AG04450 (cell line): ENCODE measurements around the gene ALKBH6. TPM values are rescaled to one million over a fixed set of nuclear protein-coding genes. Genes with fewer than 3 reads are reported as not detected.
"Not testable (repeated sequence)": the region's sequence is repeated elsewhere in the genome, so short reads cannot be mapped to it uniquely, and the experiment has no call there.

Source experiments
- CTCF ChIA-PET: fragments of 300-600, 350-600 bp; formaldehyde crosslinking; extraction: SDS; loops from one replicate; lab custom pipeline; 2022; ENCODE audit warnings: antibody characterized with exemption, inconsistent platforms; lab: Charles Lee
- POLR2A ChIA-PET: fragments of 350-600 bp; formaldehyde crosslinking; extraction: SDS; loops from one replicate; lab custom pipeline; 2021; ENCODE audit warnings: antibody characterized with exemption, inconsistent platforms; lab: Yijun Ruan, JAX
- DNase-seq: peaks from one replicate; pipeline ENCODE4 v3.0.0-alpha.2; 2011; ENCODE audit warnings: low read depth, low spot score
- H3K27ac ChIP-seq: one replicate; pipeline ENCODE4 v1.5.1; 2012; ENCODE audit warnings: low read depth, low read length, control low read depth
- H3K27me3 ChIP-seq: one replicate; pipeline ENCODE4 v1.6.0; 2012; ENCODE audit warnings: low read length; ENCODE audit not compliant: control insufficient read depth, insufficient read depth
- H3K4me3 ChIP-seq: 2 replicates; pipeline ENCODE4 v1.5.1; 2011; ENCODE audit warnings: mild to moderate bottlenecking, low read depth, low read length, control low read depth
- H3K9me3 ChIP-seq: 2 replicates; pipeline ENCODE4 v1.5.1; 2012; ENCODE audit warnings: low read length; ENCODE audit not compliant: control insufficient read depth, insufficient read depth
- polyA plus RNA-seq: library from polyadenylated mRNA; depleted of rRNA; stranded (reverse); fragments of >200 nt; gene quantifications from 2 replicates; pipeline ENCODE4 v1.2.3, GENCODE V29; 2011
- TF ChIP-seq, protein P1 (sequence below): IDR thresholded peaks from 2 replicates; pipeline ENCODE4 v1.5.1; 2011; ENCODE audit warnings: low read depth, low read length, control low read depth, inconsistent platforms

The ALKBH6 gene
- polyA plus RNA-seq, 1 experiment, result 21.2 TPM

DNA sequence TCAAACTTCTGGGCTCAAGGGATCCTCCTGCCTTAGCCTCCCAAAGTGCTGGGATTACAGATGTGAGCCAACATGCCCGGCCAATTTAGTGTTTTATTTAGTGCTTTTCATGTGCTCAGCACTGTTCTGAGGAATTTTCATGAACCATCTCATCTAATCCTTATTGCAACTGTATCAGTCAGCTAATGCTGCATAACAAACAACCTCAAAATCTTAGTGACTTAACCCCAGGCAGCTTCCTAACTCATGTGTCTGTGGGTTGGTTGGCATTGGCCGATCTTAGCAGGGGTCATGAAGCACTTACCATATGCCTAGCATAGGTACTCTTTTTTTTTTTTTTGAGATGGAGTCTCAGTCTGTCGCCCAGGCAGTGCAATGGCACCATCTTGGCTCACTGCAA, 25.2 kb downstream of the ALKBH6 start:
- H3K9me3 ChIP-seq, result peaks cover 3% of the 10 kb centered on the region; the same call in 1 of the 2 replicates
- CTCF ChIA-PET, result no interaction called here
- no peak overlapping the region for H3K4me3 ChIP-seq
- no peak for DNase-seq
- POLR2A ChIA-PET, result no interaction called here
- TF ChIP-seq, protein P1, sequence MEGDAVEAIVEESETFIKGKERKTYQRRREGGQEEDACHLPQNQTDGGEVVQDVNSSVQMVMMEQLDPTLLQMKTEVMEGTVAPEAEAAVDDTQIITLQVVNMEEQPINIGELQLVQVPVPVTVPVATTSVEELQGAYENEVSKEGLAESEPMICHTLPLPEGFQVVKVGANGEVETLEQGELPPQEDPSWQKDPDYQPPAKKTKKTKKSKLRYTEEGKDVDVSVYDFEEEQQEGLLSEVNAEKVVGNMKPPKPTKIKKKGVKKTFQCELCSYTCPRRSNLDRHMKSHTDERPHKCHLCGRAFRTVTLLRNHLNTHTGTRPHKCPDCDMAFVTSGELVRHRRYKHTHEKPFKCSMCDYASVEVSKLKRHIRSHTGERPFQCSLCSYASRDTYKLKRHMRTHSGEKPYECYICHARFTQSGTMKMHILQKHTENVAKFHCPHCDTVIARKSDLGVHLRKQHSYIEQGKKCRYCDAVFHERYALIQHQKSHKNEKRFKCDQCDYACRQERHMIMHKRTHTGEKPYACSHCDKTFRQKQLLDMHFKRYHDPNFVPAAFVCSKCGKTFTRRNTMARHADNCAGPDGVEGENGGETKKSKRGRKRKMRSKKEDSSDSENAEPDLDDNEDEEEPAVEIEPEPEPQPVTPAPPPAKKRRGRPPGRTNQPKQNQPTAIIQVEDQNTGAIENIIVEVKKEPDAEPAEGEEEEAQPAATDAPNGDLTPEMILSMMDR, result no peak
- H3K27ac ChIP-seq, result no peak overlapping the region
- peaks cover 23% of the 10 kb centered on the region for H3K27me3 ChIP-seq

GRCh38 chr19:35987571-35987896, 26.5 kb downstream of the ALKBH6 start:
- H3K9me3 ChIP-seq, result peaks cover 3% of the 10 kb centered on the region; the same call in 1 of the 2 replicates
- POLR2A ChIA-PET, result no interaction called here
- no peak for DNase-seq
- peaks cover 20% of the 10 kb centered on the region for H3K27me3 ChIP-seq
- no peak overlapping the region for H3K27ac ChIP-seq
- H3K4me3 ChIP-seq, result no peak overlapping the region
- CTCF ChIA-PET, result interaction anchor here (0.6 kb wide), 1 partner anchor 203 kb away, joined by 3 read pairs; no protein-coding TSS in a partner anchor
- TF ChIP-seq, protein P1, result no peak

DNA sequence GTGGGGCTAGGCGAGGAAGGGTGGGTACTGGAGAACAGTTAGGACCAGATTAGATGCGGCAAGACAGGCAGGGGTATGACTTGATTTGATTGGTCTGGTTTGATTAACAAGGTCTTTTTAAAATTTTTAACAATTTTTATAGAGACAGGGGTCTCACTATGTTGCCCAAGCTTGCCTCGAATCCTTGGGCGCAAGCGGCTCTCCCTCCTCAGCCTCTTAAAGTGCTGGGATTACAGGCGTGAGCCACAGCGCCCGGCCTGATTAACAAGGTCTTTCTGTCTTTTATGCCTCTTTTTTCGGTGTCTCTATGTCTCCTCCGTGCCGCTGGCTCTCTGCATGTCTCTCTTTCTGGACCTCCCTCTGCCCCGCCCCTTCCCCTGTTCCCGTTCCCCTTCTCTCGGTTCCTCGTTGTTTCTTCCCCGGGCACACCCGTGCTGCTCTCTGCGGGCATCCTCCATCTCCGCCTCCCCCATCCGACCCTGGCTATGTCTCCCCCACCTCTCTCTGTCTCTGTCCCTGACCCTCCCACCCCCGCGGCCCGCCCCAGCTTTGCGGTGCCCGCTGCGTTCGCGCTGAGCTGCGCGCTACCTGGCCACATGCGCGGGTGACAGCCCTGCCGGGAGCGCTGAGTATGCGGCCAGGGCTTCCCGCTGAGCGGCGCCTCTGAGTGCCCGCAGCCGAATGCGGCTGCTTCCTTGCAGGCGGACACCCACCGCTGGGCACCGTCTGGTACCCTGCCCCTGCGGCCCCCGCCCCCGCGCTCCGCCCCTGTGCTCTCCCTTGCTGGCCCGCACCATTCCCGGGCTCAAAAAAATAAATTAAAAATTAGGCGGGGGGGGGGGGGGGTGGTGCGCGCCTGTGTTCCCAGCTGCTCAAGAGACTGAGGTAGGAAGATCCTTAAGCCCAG, 27.1 kb downstream of the ALKBH6 start:
- POLR2A ChIA-PET, result no interaction called here
- CTCF ChIA-PET, result no interaction called here
- H3K4me3 ChIP-seq, result peak overlapping the region; percentile 36
- DNase-seq, result no peak
- TF ChIP-seq, protein P1, result no peak
- H3K27me3 ChIP-seq, result peaks cover 20% of the 10 kb centered on the region
- H3K9me3 ChIP-seq, result peaks cover 3% of the 10 kb centered on the region; the same call in 1 of the 2 replicates
- H3K27ac ChIP-seq, result no peak overlapping the region

DNA sequence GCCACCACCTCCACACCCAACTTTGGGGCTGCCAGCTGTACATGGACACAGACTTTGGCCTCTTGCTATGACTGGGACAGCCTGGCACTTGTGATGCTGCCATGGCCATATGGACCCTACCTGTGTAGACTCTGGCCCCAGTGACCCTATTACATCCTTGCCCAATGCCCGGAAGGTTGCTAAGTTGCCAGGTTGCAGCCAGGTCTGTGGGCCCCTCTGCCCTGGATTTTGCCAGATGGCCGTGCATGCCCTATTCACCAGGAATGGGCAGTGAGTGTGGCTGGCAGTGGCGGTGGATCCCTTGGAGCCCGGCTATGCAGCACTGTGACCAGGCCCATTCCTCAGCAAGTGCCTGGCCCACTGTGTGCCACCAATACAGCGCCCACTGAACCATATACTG, 27.9 kb downstream of the ALKBH6 start:
- peaks cover 19% of the 10 kb centered on the region for H3K27me3 ChIP-seq
- no peak overlapping the region for H3K4me3 ChIP-seq
- ChIA-PET CTCF (no interaction called here), POLR2A (no interaction called here)
- peaks cover 3% of the 10 kb centered on the region; the same call in 1 of the 2 replicates for H3K9me3 ChIP-seq
- no peak for DNase-seq
- TF ChIP-seq, protein P1, result no peak
- H3K27ac ChIP-seq, result no peak overlapping the region

GRCh38 chr19:35983177-35983576, 30.8 kb downstream of the ALKBH6 start:
- ChIA-PET POLR2A (no interaction called here), CTCF (no interaction called here)

DNA sequence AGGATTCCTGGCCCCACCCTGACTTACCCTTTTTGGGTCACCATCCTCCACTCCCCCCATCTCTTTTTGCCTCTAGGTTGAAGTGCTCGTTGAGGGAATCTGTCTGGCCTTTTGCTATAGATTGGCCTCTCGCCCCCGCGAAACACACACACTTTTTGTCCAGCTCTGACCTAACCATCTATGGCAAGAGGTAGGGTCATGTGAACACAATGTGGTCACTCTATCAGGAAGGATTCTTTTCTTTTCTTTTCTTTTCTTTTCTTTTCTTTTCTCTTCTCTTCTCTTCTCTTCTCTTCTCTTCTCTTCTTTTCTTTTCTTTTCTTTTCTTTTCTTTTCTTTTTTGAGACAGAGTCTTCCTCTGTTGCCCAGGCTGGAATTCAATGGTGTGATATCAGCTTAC, 33.0 kb downstream of the ALKBH6 start:
- POLR2A ChIA-PET, H3K9me3 ChIP-seq, DNase-seq, CTCF ChIA-PET, H3K4me3 ChIP-seq, H3K27me3 ChIP-seq, H3K27ac ChIP-seq: not testable (repeated sequence)

More at GRCh38 chr19:35983177-35983576, 30.8 kb downstream of the ALKBH6 start:
- H3K27me3 ChIP-seq, result peaks cover 14% of the 10 kb centered on the region
- H3K4me3 ChIP-seq, result no peak overlapping the region
- H3K27ac ChIP-seq, result no peak overlapping the region
- DNase-seq, result no peak
- no peaks in the 10 kb centered on the region; the same call in 1 of the 2 replicates for H3K9me3 ChIP-seq
- TF ChIP-seq, protein P1, result no peak
